HG03439 (cell line): ENCODE measurements around the gene CSNK1E.
"Not testable (repeated sequence)": the region's sequence is repeated elsewhere in the genome, so short reads cannot be mapped to it uniquely, and the experiment has no call there.

Experiments
- ATAC-seq: cut with Tn5 transposase; IDR thresholded peaks from one replicate; pipeline ENCODE4 v1.9.1; 2021; ENCODE audit warnings: mild to moderate bottlenecking, moderate library complexity; ENCODE audit not compliant: unreplicated experiment

CSNK1E gene

DNA sequence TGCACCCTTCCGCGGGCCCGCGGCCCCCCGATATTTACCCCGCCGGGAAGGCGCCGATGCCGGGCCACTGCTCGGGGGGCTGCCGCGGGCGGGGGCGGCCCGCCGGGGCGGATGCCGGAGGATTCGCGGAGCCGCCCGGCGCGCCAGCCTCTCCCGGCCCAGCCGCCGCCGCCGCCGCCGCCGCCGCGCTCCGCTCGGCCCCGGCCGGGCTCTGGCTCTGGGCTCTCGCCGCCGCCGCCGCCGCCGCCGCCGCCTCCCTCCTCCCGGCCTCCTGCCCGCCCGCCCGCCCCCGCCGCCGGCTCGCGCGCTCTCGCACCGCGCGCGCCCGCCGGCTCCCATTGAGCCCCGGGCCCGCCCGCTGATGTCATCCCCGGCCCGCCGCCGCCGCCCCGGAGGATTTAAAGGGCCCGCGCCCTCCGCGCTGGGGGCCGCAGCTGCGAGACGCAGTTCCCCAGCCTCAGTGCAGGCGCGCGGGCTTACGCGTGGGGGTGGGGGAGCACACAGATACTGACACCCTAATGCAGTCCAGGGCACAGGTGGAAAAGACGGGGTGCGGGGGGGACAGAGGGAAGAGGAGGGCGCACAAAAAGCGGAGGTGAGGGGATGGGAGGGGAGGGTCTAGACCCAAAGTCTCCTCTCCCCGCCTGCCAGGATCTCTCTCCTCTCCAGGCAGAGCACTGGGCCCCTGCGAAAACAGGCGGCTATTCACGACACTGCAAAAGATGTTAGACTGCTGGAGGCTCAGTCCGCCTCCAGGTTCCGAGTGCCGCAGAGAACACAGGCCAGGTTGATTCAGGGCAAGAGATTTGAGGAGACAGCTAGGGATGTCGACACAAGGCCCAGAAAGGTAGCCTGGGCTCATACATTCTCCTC, at the start of gene CSNK1E:
Gene CSNK1E, minus strand, starts transcription at position 312 of the 873 bp plus-strand sequence. CDS start 3,276 bp downstream, outside the sequence.
- no peak for ATAC-seq

DNA sequence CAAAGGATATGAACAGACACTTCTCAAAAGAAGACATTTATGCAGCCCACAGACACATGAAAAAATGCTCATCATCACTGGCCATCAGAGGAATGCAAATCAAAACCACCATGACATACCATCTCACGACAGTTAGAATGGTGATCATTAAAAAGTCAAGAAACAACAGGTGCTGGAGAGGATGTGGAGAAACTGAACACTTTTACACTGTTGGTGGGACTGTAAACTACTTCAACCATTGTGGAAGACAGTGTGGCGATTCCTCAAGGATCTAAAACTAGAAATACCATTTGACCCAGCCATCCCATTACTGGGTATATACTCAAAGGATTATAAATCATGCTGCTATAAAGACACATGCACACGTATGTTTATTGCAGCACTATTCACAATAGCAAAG, 48.6 kb upstream of the CSNK1E start:
- not testable (repeated sequence) for ATAC-seq

GRCh38 chr22:38365174-38365573, 47.9 kb upstream of the CSNK1E start:
- ATAC-seq = not testable (repeated sequence)

DNA sequence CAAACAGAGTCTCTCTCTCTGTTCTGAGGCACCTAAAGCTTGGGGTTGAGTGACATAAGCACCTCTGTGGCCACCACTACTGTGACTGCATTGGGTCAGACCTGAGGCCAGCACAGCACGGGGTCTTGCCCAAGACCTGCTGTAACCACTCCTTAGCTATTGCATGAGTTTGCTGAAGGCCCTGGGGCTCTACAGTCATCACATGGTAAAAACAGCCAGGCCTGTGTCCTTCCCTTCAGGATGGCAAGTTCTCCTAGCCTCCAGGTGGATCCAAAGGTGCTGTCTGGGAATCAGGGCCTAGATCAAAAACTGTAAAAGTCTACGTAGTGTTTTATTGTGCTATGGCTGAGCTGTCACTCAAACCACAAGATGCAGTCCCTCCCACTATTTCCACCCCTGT, 43.3 kb upstream of the CSNK1E start:
- ATAC-seq = not testable (repeated sequence)

- ATAC-seq = not testable (repeated sequence)
Observed at GRCh38 chr22:38359817-38360216, 42.6 kb upstream of the CSNK1E start.

- ATAC-seq = not testable (repeated sequence)
Observed at GRCh38 chr22:38357971-38358370, 40.7 kb upstream of the CSNK1E start.

DNA sequence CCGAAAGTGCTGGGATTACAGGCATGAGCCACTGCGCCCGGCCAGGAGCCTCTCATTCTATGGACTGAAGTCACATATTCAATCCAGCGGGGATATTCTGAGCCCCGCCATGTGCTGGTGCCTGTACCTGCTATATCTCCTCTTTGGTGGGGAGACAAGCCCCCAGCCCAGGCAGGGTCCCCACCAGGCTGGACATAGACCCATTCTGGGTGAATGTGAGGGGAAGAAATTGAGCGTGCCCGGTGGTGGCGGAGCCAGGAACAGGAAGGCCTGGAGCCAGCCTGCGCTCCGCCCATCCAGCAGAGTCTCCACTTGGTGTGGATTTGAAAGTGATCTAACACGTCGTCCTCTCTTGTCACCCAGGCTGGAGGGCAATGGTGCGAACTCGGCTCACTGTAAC, 38.0 kb upstream of the CSNK1E start:
- ATAC-seq = no peak

GRCh38 chr22:38353701-38354100, 36.5 kb upstream of the CSNK1E start:
- no peak for ATAC-seq

- ATAC-seq = no peak
Observed at GRCh38 chr22:38353142-38353629, 36.0 kb upstream of the CSNK1E start.

DNA sequence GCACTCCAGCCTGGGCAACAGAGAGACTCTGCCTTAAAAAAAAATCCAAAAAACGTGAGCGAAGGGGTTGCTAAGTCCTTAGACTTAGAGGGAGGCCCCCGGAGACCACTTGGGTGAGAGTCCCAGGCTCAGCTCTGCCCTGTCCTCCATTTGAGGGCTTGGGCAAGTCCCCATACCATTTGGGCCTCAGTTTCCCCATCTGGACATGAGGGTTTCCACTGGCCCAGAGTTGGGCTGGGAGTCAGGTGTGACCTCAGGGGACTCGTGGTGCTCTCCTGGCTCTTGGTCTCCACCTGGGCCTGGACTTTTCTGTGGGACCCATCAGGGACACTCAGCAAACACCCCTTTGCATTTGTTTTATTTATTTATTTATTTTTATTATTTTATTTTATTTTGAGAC, 35.2 kb upstream of the CSNK1E start:
- no peak for ATAC-seq

- ATAC-seq = no peak
Observed at GRCh38 chr22:38350444-38351359, 33.5 kb upstream of the CSNK1E start.

- ATAC-seq = no peak
Observed at GRCh38 chr22:38348751-38349496, 31.7 kb upstream of the CSNK1E start.

DNA sequence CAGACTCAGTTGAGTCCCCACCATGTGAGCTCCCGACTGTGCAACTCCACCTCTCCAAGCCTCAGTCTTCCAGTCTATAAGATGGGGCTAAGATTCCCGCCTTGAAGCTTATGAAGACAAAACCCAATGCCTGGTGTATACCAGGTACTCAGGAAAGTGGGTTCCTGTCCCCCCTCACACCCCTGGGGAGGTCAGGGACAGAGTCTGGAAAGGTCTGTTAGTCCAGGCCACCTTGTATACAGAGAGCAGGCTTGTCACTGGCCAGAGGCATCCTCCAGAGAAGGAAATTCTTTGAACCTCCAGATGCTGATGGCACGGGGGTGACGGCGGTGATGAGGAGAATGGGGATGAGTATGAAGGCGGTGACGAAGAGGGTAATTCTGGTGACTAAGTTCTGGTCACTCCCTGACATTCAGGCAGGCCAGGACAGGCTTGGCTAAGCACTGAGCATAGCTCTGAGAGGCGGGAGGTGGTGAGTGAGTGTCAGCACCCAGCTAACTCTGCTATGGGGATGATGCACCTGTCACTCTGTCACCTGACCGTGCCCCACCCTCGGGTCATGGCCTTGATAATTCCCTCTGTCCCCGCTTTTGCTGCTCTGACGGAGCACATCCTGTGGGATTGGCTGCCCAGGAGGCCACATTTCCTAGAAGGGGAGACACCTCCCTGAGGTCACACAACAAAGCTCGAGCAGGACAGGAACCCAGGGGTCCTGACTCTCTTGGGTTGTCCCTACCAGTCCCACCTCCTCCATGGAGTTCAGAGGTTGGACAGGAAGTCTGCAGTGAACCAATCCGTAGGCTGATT, 30.9 kb upstream of the CSNK1E start:
- no peak for ATAC-seq

- no peak for ATAC-seq
Observed at GRCh38 chr22:38347181-38347943, 30.1 kb upstream of the CSNK1E start.

- no peak for ATAC-seq
Observed at GRCh38 chr22:38346506-38346905, 29.3 kb upstream of the CSNK1E start.

GRCh38 chr22:38345782-38346181, 28.5 kb upstream of the CSNK1E start:
- ATAC-seq = no peak

GRCh38 chr22:38339893-38340292, 22.7 kb upstream of the CSNK1E start:
- ATAC-seq = not testable (repeated sequence)

- no peak for ATAC-seq
Observed at GRCh38 chr22:38338772-38339379, 21.6 kb upstream of the CSNK1E start.

GRCh38 chr22:38336699-38337098, 19.5 kb upstream of the CSNK1E start:
- ATAC-seq = no peak
